H1 (cell line): ENCODE data around the gene CCR3. TPM values are rescaled to one million over a fixed set of nuclear protein-coding genes. Genes with fewer than 3 reads are reported as not detected.

Source experiments
- BCL11A ChIP-seq, 2 experiments: IDR thresholded peaks; one replicate each; pipeline ENCODE4 v1.6.1; 2011; ENCODE audit warnings: low read depth in 2 of 2, low read length in 2 of 2, mild to moderate bottlenecking in 2 of 2
- BRCA1 ChIP-seq: IDR thresholded peaks from 2 replicates; pipeline ENCODE4 v1.6.1; 2012; ENCODE audit warnings: low read depth, low read length, improper control_type of control experiment
- CTBP2 ChIP-seq: IDR thresholded peaks from 2 replicates; pipeline ENCODE4 v1.7.0; 2011; ENCODE audit warnings: borderline replicate concordance, mild to moderate bottlenecking, moderate library complexity, mixed read lengths, low read length; ENCODE audit not compliant: insufficient read depth, insufficient read length
- NANOG ChIP-seq: IDR thresholded peaks from 2 replicates; pipeline ENCODE4 v1.6.1; 2011; ENCODE audit warnings: low read length, low read depth, mild to moderate bottlenecking, inconsistent platforms; ENCODE audit not compliant: insufficient read depth, poor library complexity, severe bottlenecking
- POU5F1 ChIP-seq: IDR thresholded peaks from 2 replicates; pipeline ENCODE4 v1.6.1; 2011; ENCODE audit warnings: low read depth, mild to moderate bottlenecking, low read length, moderate library complexity
- SIRT6 ChIP-seq: IDR thresholded peaks from one replicate; pipeline ENCODE4 v1.7.1; 2012; ENCODE audit warnings: low read length, inconsistent platforms
- TAF1 ChIP-seq: IDR thresholded peaks from 2 replicates; pipeline ENCODE4 v1.6.1; 2011; ENCODE audit warnings: mild to moderate bottlenecking, low read depth, low read length
- TBP ChIP-seq: IDR thresholded peaks from 2 replicates; pipeline ENCODE4 v1.6.1; 2011; ENCODE audit warnings: low read depth, low read length, improper control_type of control experiment
- polyA plus RNA-seq, 7 experiments: library from polyadenylated mRNA; depleted of rRNA in 3 of 7; stranded (reverse) in 5 of 7; unstranded in 2 of 7; fragments of >200 nt in 5 of 7; fragments of 200-250 nt in 2 of 7; gene quantifications; 1 replicate in 5 of 7; 2 replicates in 1 of 7; 4 replicates in 1 of 7; pipeline versions ENCODE4 v1.2.1 to v1.2.3, GENCODE V29; 2011 to 2013; ENCODE audit warnings: missing spikeins in 2 of 7, mixed read lengths in 2 of 7
- total RNA-seq: library from RNA; stranded (reverse); fragmentation: NEBNext Ultra II Directional; extraction: Animal tissue kit (Norgen Biotek cat#: 25700); gene quantifications from 2 replicates; pipeline ENCODE4 v1.2.1, GENCODE V29; 2021
- TF ChIP-seq, protein P1 (sequence below), 3 experiments: IDR thresholded peaks; 1 replicate in 2 of 3; 2 replicates in 1 of 3; pipeline versions ENCODE4 v1.5.1 to v1.6.1; 2011; ENCODE audit warnings: low read length in 3 of 3, mild to moderate bottlenecking in 3 of 3, inconsistent platforms in 2 of 3, low read depth in 1 of 3, moderate library complexity in 1 of 3; ENCODE audit not compliant: insufficient read depth in 1 of 3; ENCODE audit errors: control extremely low read depth in 1 of 3

CCR3 gene
- total and polyA plus RNA-seq, 2 of the 8 experiments (the other 6 are each of a cell fraction or from before 2014, with no cell fraction given) = not detected

- TF ChIP-seq, protein P1, sequence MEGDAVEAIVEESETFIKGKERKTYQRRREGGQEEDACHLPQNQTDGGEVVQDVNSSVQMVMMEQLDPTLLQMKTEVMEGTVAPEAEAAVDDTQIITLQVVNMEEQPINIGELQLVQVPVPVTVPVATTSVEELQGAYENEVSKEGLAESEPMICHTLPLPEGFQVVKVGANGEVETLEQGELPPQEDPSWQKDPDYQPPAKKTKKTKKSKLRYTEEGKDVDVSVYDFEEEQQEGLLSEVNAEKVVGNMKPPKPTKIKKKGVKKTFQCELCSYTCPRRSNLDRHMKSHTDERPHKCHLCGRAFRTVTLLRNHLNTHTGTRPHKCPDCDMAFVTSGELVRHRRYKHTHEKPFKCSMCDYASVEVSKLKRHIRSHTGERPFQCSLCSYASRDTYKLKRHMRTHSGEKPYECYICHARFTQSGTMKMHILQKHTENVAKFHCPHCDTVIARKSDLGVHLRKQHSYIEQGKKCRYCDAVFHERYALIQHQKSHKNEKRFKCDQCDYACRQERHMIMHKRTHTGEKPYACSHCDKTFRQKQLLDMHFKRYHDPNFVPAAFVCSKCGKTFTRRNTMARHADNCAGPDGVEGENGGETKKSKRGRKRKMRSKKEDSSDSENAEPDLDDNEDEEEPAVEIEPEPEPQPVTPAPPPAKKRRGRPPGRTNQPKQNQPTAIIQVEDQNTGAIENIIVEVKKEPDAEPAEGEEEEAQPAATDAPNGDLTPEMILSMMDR (IDR thresholded peaks at IDR 0.05; ENCODE audit: control extremely low read depth in 1 of 3, insufficient read depth in 1 of 3, low read depth in 1 of 3, low read length in 3 of 3) = no peak
- no peak for TF ChIP-seq CTBP2
- TF ChIP-seq TBP = no peak
- TF ChIP-seq NANOG = no peak
- no peak for TF ChIP-seq TAF1
- TF ChIP-seq SIRT6 = no peak
- no peak for TF ChIP-seq POU5F1
- no peak for TF ChIP-seq BRCA1
- TF ChIP-seq BCL11A (IDR thresholded peaks at IDR 0.05; ENCODE audit: low read depth in 2 of 2, low read length in 2 of 2) = no peak
- TF ChIP-seq, all 59 proteins: peak for 0
These were observed at the start of gene CCR3 (continued) for GRCh38 chr3:46242120-46242519.
